Measurements from ENCODE around the gene PDSS2. TPM values are rescaled to one million over a fixed set of nuclear protein-coding genes. Genes with fewer than 3 reads are reported as not detected.

PDSS2 gene
- total and polyA plus RNA-seq, 12 donors = 6.4 to 39.8 (median 27.6) TPM

DNA sequence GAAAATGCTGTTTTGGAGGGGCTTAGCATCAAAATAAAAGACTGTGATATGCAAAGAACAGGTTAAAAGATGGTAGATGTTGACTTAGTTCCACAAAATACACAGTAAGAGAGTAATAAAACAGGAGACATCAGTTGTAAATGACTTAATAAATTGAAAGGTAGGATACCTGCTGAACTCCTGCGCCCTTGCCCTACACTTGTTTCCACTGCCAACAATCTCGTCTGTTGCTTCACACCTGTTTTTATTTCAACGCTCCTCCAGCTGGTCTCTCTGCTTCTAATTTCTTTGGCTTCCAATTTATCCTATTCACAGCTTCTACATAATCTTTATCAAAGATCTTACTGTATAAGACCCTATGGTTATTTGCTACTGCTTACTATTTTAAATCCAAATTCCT, 228.1 kb downstream of the PDSS2 start:
- peaks cover 11 to 12% of the 10 kb centered on the region in 2 donors for H3K4me1 ChIP-seq (replicated peaks in 1 of 2)
- H3K27ac ChIP-seq = no peak overlapping the region
- H3K4me3 ChIP-seq = no peak overlapping the region
- WGBS, 4 donors = 96 to 98% (median 97%) methylated on average over 3 of the region's 3 CpGs
- no peaks in the 10 kb centered on the region for H3K36me3 ChIP-seq (replicated peaks in 1 of 2)
- H3K27me3 ChIP-seq = no peaks in the 10 kb centered on the region
- intact Hi-C loops (cut with DNase I) = no loop called here
- H3K9me3 ChIP-seq (replicated peaks in 1 of 3) = peaks cover 0 to 3% (median 0%) of the 10 kb centered on the region in 3 donors
- no peak for DNase-seq
- no peak for TF ChIP-seq POLR2A (IDR thresholded peaks at IDR 0.05)
- TF ChIP-seq, protein P1, sequence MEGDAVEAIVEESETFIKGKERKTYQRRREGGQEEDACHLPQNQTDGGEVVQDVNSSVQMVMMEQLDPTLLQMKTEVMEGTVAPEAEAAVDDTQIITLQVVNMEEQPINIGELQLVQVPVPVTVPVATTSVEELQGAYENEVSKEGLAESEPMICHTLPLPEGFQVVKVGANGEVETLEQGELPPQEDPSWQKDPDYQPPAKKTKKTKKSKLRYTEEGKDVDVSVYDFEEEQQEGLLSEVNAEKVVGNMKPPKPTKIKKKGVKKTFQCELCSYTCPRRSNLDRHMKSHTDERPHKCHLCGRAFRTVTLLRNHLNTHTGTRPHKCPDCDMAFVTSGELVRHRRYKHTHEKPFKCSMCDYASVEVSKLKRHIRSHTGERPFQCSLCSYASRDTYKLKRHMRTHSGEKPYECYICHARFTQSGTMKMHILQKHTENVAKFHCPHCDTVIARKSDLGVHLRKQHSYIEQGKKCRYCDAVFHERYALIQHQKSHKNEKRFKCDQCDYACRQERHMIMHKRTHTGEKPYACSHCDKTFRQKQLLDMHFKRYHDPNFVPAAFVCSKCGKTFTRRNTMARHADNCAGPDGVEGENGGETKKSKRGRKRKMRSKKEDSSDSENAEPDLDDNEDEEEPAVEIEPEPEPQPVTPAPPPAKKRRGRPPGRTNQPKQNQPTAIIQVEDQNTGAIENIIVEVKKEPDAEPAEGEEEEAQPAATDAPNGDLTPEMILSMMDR (IDR thresholded peaks at IDR 0.05) = no peak

- no peak for DNase-seq
- WGBS, 4 donors = 84 to 93% (median 89%) methylated on average over 1 of the region's 1 CpG
These were observed 228.9 kb downstream of the PDSS2 start for GRCh38 chr6:107230448-107230847.

GRCh38 chr6:107230024-107230423, 229.3 kb downstream of the PDSS2 start:
- no peak overlapping the region for H3K4me3 ChIP-seq
- TF ChIP-seq POLR2A (IDR thresholded peaks at IDR 0.05) = no peak
- TF ChIP-seq, protein P1 (IDR thresholded peaks at IDR 0.05) = no peak
- 45 to 83% (median 67%) methylated on average over 2 of the region's 2 CpGs for whole genome bisulfite sequencing, 4 donors
- H3K27ac ChIP-seq = no peak overlapping the region
- H3K27me3 ChIP-seq = no peaks in the 10 kb centered on the region
- no peaks in the 10 kb centered on the region for H3K36me3 ChIP-seq (replicated peaks in 1 of 2)
- intact Hi-C loops (cut with DNase I) = no loop called here
- DNase-seq = no peak
- no peaks in the 10 kb centered on the region for H3K9me3 ChIP-seq (replicated peaks in 1 of 3)
- peaks cover 2 to 3% of the 10 kb centered on the region in 2 donors for H3K4me1 ChIP-seq (replicated peaks in 1 of 2)

More at GRCh38 chr6:107230448-107230847, 228.9 kb downstream of the PDSS2 start:
- Histone ChIP-seq H3K4me3 (no peak overlapping the region), H3K27ac (no peak overlapping the region), H3K9me3 (replicated peaks in 1 of 3) (no peaks in the 10 kb centered on the region), H3K36me3 (replicated peaks in 1 of 2) (no peaks in the 10 kb centered on the region), H3K27me3 (no peaks in the 10 kb centered on the region), H3K4me1 (replicated peaks in 1 of 2) (peaks cover 6 to 7% of the 10 kb centered on the region in 2 donors)
- TF ChIP-seq POLR2A (IDR thresholded peaks at IDR 0.05) = no peak
- TF ChIP-seq, protein P1 (IDR thresholded peaks at IDR 0.05) = no peak
- intact Hi-C loops (cut with DNase I) = no loop called here

- Histone ChIP-seq H3K4me3 (no peak overlapping the region), H3K9me3 (replicated peaks in 1 of 3) (no peaks in the 10 kb centered on the region), H3K4me1 (replicated peaks in 1 of 2) (no peaks in the 10 kb centered on the region), H3K36me3 (replicated peaks in 1 of 2) (no peaks in the 10 kb centered on the region), H3K27ac (no peak overlapping the region), H3K27me3 (no peaks in the 10 kb centered on the region)
- intact Hi-C loops (cut with DNase I) = no loop called here
- no peak for DNase-seq
- TF ChIP-seq, protein P1 (IDR thresholded peaks at IDR 0.05) = no peak
- TF ChIP-seq POLR2A (IDR thresholded peaks at IDR 0.05) = no peak
- 57 to 70% (median 59%) methylated on average over 1 of the region's 1 CpG for WGBS, 4 donors
These were observed 230.6 kb downstream of the PDSS2 start for GRCh38 chr6:107228754-107229153.
